Testis (tissue), 3 donors: ENCODE results near the gene HEATR5A. TPM values are rescaled to one million over a fixed set of nuclear protein-coding genes. Genes with fewer than 3 reads are reported as not detected.

ENCODE experiments used
- DNase-seq: peaks from one replicate; pipeline ENCODE4 v3.0.0-alpha.2; 2019
- H3K27ac ChIP-seq, 2 donors: fragments of 200-600 bp; sonication (generic); one replicate each; pipeline ENCODE4 v1.5.1; 2019
- H3K27me3 ChIP-seq: fragments of 200-600 bp; sonication (generic); one replicate; pipeline ENCODE4 v1.5.1; 2019
- H3K36me3 ChIP-seq: fragments of 200-600 bp; sonication (generic); one replicate; pipeline ENCODE4 v1.5.1; 2017; ENCODE audit warnings: low read depth; ENCODE audit errors: missing control alignments
- H3K4me1 ChIP-seq: fragments of 200-600 bp; sonication (generic); one replicate; pipeline ENCODE4 v1.5.1; 2019
- H3K4me3 ChIP-seq, 2 donors: fragments of 200-600 bp; sonication (generic); one replicate each; pipeline ENCODE4 v1.5.1; 2017 to 2019
- H3K9me3 ChIP-seq: fragments of 200-600 bp; sonication (generic); one replicate; pipeline ENCODE4 v1.5.1; 2017
- CTCF ChIP-seq, 3 experiments: fragments of 450-650 bp in 2 of 3; fragments of 200-600 bp in 1 of 3; sonication (generic) in 1 of 3; IDR thresholded peaks; one replicate each; pipeline ENCODE4 v1.5.1; 2016 to 2019; ENCODE audit warnings: antibody characterized with exemption in 3 of 3, mild to moderate bottlenecking in 2 of 3, moderate library complexity in 1 of 3
- POLR2A ChIP-seq: fragments of 450-650 bp; IDR thresholded peaks from one replicate; pipeline ENCODE4 v1.6.1; 2017; ENCODE audit warnings: antibody characterized with exemption, mild to moderate bottlenecking, moderate library complexity
- WGBS, 2 donors: methylation state at CpG; one replicate each; pipeline ENCODE4 v1.1.5; 2018; 5-methylcytosine and 5-hydroxymethylcytosine counted together
- intact Hi-C: fragments of 100-400 bp; cut with DNase I; formaldehyde crosslinking; loops from one replicate; pipeline ENCODE4 v1.15.1; 2023; ENCODE audit warnings: low total_unique reads
- polyA plus RNA-seq: library from polyadenylated mRNA; stranded (reverse); fragments of 350-450 nt; fragmentation: Illumina TruSeq; extraction: RNeasy Lipid Tissue Mini Kit (QIAGEN cat#74804); gene quantifications from one replicate; pipeline ENCODE4 v1.2.3, GENCODE V29; 2014; ENCODE audit warnings: low read depth, low replicate concordance; ENCODE audit not compliant: insufficient read depth
- total RNA-seq, 2 donors: library from RNA; depleted of rRNA; stranded (reverse); fragments of >200 nt; gene quantifications; one replicate each; pipeline ENCODE4 v1.2.3, GENCODE V29; 2016

The HEATR5A gene
- total and polyA plus RNA-seq, 3 donors from 2014 or later = 19.6 to 39.8 (median 33.0) TPM

GRCh38 chr14:31307618-31308017, 112.7 kb downstream of the HEATR5A start:
- TF ChIP-seq POLR2A = no peak
- TF ChIP-seq CTCF (IDR thresholded peaks at IDR 0.05) = no peak
- Histone ChIP-seq H3K4me1 (no peaks in the 10 kb centered on the region), H3K27ac (no peak overlapping the region), H3K4me3 (no peak overlapping the region), H3K9me3 (no peaks in the 10 kb centered on the region), H3K36me3 (no peaks in the 10 kb centered on the region), H3K27me3 (no peaks in the 10 kb centered on the region)
- WGBS, 2 donors = 90 to 94% methylated on average over 3 of the region's 3 CpGs
- no peak for DNase-seq
- intact Hi-C loops = no loop called here

GRCh38 chr14:31307198-31307597, 113.2 kb downstream of the HEATR5A start:
- Histone ChIP-seq H3K36me3 (no peaks in the 10 kb centered on the region), H3K4me1 (no peaks in the 10 kb centered on the region), H3K9me3 (no peaks in the 10 kb centered on the region), H3K27me3 (no peaks in the 10 kb centered on the region), H3K27ac (no peak overlapping the region), H3K4me3 (no peak overlapping the region)
- intact Hi-C loops = no loop called here
- DNase-seq = no peak
- no peak for TF ChIP-seq POLR2A
- TF ChIP-seq CTCF (IDR thresholded peaks at IDR 0.05) = no peak

DNA sequence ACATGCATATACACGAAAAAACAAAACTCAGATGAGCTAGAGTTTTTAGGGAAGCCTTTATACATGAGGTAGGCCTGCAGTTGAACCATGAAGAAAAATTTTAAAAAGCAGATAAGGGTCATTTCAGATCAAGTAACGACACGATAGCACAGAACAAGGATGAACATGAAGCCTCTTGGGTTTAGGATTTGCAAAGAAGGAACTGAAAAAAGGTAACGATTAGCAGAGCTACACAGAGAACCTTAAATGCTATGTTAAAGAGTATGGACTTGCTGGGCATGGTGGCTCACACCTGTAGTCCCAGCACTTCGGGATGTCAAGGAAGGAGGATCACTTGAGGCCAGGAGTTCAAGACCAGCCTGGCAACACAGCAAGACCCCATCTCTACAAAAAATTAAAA, 116.7 kb downstream of the HEATR5A start:
- H3K27me3 ChIP-seq = no peaks in the 10 kb centered on the region
- no peaks in the 10 kb centered on the region for H3K9me3 ChIP-seq
- H3K27ac ChIP-seq = no peak overlapping the region
- no peaks in the 10 kb centered on the region for H3K36me3 ChIP-seq
- intact Hi-C loops = no loop called here
- no peak overlapping the region for H3K4me3 ChIP-seq
- DNase-seq = no peak
- TF ChIP-seq CTCF (IDR thresholded peaks at IDR 0.05) = no peak
- TF ChIP-seq POLR2A = no peak
- H3K4me1 ChIP-seq = no peaks in the 10 kb centered on the region
- WGBS, 2 donors = 91 to 92% methylated on average over 5 of the region's 5 CpGs

DNA sequence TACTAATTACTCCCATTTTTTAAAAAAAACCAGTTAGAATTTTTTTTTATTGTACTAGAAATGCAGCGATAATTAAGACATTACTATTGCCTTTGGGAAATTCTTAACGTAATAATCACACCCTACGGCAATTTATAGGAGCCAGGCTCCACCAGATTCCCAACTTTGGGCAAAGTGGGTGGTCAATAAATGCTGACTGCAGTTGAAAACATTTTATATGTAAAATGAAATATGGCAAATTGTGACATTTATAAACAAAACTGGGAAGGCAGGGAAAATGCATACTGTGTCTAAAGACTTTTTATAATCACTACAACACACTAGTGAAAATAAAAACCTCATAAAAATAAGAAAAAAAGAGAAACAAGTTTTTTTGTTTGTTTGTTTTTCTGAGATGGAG, 119.5 kb downstream of the HEATR5A start:
- Histone ChIP-seq H3K4me1 (no peaks in the 10 kb centered on the region), H3K9me3 (no peaks in the 10 kb centered on the region), H3K4me3 (no peak overlapping the region), H3K27me3 (no peaks in the 10 kb centered on the region), H3K36me3 (no peaks in the 10 kb centered on the region), H3K27ac (no peak overlapping the region)
- TF ChIP-seq POLR2A = no peak
- TF ChIP-seq CTCF (IDR thresholded peaks at IDR 0.05) = no peak
- no peak for DNase-seq
- WGBS, 2 donors = 92 to 94% methylated on average over 3 of the region's 3 CpGs
- intact Hi-C loops = no loop called here

DNA sequence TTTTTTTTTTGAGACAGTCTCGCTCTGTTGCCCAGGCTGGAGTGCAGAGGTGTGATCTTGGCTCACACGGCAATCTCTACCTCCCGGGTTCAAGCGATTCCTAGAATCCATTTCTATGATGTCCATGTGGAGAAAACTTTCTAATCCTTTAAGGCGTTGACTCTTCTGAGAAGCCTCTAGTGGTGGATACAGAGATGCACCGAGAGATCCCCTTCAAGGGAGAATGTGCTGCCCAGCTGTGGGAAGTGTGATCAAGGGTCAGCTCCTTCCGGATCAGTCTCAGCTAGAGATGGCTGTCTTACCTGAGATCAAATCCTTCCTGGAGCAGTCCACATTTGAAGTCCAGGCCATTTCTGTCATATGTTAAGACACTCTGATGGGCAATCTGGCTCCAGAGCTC, 120.1 kb downstream of the HEATR5A start:
- DNase-seq = no peak
- no peak for TF ChIP-seq POLR2A
- TF ChIP-seq CTCF (IDR thresholded peaks at IDR 0.05) = no peak
- WGBS, 2 donors = 88 to 93% methylated on average over 7 of the region's 7 CpGs
- H3K4me1 ChIP-seq = no peaks in the 10 kb centered on the region
- no peaks in the 10 kb centered on the region for H3K27me3 ChIP-seq
- no peak overlapping the region for H3K27ac ChIP-seq
- no peaks in the 10 kb centered on the region for H3K9me3 ChIP-seq
- no peaks in the 10 kb centered on the region for H3K36me3 ChIP-seq
- H3K4me3 ChIP-seq = no peak overlapping the region
- intact Hi-C loops = no loop called here
